ENCODE measurements around the gene RPTOR.

Gene RPTOR

DNA sequence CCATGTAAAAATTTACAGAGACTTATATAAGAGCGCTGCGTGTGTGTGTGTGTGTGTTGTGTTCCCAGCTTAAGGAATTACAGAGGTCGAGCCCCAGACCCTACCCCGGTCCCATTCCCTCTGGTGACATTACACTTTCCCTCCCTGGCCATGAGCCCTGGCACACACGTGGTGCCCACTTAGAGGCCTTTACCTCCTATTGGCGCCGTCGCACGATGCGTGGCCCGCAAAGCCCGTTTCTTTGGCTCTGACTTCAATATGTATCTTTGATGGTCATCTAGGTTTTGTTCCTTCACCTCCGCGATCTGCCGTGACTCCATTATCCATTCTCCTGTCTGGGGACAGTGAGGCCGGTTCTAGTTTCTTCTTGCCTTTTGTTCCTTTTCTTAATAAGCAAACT is 350.1 kb downstream of the RPTOR start:
- ChIA-PET POLR2A (no interaction called here), CTCF (no interaction called here)
- TF ChIP-seq, protein P1, sequence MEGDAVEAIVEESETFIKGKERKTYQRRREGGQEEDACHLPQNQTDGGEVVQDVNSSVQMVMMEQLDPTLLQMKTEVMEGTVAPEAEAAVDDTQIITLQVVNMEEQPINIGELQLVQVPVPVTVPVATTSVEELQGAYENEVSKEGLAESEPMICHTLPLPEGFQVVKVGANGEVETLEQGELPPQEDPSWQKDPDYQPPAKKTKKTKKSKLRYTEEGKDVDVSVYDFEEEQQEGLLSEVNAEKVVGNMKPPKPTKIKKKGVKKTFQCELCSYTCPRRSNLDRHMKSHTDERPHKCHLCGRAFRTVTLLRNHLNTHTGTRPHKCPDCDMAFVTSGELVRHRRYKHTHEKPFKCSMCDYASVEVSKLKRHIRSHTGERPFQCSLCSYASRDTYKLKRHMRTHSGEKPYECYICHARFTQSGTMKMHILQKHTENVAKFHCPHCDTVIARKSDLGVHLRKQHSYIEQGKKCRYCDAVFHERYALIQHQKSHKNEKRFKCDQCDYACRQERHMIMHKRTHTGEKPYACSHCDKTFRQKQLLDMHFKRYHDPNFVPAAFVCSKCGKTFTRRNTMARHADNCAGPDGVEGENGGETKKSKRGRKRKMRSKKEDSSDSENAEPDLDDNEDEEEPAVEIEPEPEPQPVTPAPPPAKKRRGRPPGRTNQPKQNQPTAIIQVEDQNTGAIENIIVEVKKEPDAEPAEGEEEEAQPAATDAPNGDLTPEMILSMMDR (IDR thresholded peaks at IDR 0.05; ENCODE audit: control extremely low read depth, extremely low read depth, low read depth, missing control alignments): no peak
- no peak for DNase-seq (ENCODE audit: extremely low spot score)

DNA sequence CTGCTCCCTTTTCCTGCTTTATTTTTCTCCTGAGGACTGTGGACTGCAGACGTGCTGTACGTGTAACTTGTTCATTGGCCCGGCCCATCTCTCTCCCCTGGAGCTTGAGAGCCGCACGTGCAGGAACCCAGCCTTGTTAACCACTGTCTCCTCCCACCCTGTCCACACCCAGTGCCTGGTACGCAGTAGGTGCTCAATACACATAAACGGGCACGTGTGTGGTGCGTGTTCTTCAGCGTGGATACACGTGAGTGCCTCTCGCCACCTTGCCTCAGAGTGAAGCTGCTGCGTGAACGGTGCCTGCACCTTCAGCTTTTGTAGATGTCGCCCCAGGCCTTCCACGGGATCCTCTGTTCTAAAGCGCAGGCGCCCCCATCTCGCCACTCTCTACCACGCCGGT is 350.7 kb downstream of the RPTOR start:
- CTCF ChIA-PET: no interaction called here
- POLR2A ChIA-PET: no interaction called here
- DNase-seq (ENCODE audit: extremely low spot score): no peak
- TF ChIP-seq, protein P1 (IDR thresholded peaks at IDR 0.05; ENCODE audit: control extremely low read depth, extremely low read depth, low read depth, missing control alignments): no peak

DNA sequence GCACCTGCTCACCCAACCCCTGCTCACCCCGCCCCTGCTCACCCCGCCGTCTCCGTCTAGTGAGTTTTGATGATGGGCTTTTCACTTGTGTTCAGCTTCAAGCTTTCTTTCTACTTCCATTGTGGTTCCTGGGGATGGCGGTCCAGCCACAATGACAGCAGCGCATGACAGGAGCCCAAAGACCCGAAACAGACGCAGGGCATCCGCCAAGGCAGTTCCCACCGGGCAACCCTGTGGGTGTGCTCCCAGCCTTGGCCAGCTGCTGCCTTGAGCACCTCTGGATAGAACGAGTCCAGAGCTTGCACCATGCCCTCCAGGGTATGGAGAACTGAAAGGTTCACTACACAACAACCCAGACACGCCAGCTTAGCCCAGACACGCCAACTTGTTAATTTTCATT is 354.1 kb downstream of the RPTOR start:
- TF ChIP-seq, protein P1 (IDR thresholded peaks at IDR 0.05; ENCODE audit: control extremely low read depth, extremely low read depth, low read depth, missing control alignments): no peak
- ChIA-PET POLR2A (no interaction called here), CTCF (interaction anchor here (0.7 to 3.3 kb wide), 17 partner anchors 10 to 472 kb away, joined by 3 to 25 read pairs (median 4); no protein-coding TSS in a partner anchor)
- no peak for DNase-seq (ENCODE audit: extremely low spot score)

DNA sequence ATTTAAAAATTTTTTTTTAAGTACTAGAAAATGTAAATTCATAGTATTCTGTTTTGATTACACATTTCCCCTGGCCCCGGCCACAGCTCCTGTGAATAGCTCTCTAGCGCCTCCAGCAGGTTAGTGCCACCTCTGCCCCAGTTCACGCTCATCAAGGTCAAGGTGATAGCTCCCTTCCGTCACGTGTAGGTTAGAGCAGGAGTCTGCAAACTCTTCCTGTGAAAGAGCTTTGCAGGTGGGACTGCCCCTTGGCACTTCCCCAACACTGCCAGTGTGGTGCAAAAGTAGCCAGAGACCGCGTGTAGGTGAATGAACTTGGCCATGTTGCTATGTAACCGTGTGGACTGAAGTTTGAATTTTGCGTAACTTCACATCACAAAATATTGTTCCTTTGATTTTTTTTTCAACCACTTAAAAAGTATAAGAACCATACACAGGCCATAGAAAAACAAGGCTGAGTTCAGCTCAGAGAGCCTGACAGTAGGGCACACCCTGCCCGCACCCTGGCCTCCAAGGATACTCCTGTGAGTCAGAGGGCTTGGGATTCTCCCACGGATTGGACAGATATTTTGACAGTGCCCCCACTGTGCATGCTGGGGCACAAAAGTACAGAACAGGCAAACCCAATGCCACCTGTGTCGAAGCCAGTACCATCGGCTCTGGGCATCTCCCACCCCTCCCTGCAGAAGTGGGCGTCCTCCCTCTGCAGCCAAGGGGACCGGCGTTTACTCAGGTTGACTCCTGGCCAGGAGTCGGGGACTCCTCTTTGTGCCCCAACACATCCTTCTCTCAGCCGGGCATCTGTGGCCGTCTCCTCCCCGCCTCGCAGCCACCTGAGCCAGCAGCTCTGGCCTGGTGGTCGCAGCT is 355.0 kb downstream of the RPTOR start:
- TF ChIP-seq, protein P1 (IDR thresholded peaks at IDR 0.05; ENCODE audit: control extremely low read depth, extremely low read depth, low read depth, missing control alignments): peak; percentile 46
- DNase-seq (ENCODE audit: extremely low spot score): peak; percentile 60
- CTCF ChIA-PET: interaction anchor here (0.7 to 3.3 kb wide), 14 partner anchors 10 to 473 kb away, joined by 3 to 25 read pairs (median 5); no protein-coding TSS in a partner anchor
- POLR2A ChIA-PET: no interaction called here

DNA sequence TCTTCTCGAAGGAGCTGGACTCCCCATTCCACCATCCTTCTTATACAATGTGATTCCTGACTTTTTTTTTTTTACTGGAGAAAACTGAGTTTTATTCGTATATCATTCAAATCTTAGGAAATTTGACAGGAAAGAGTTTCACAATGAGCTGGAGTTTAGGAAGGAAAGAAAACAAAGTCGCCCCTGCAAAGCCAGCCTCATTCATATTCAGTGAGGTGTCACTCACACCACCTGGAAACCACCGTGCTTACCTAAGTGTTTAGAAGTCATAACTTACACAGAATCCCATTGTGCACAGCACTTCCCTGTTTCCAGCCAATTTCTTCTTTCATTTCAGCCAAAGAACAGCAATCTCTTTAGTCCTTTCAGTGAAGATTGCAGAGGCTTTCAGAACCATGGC is 356.7 kb downstream of the RPTOR start:
- TF ChIP-seq, protein P1 (IDR thresholded peaks at IDR 0.05; ENCODE audit: control extremely low read depth, extremely low read depth, low read depth, missing control alignments): no peak
- POLR2A ChIA-PET: interaction anchor here (0.6 to 1.3 kb wide), 2 partner anchors 9 to 954 kb away, joined by 4 to 9 read pairs; no protein-coding TSS in a partner anchor

DNA sequence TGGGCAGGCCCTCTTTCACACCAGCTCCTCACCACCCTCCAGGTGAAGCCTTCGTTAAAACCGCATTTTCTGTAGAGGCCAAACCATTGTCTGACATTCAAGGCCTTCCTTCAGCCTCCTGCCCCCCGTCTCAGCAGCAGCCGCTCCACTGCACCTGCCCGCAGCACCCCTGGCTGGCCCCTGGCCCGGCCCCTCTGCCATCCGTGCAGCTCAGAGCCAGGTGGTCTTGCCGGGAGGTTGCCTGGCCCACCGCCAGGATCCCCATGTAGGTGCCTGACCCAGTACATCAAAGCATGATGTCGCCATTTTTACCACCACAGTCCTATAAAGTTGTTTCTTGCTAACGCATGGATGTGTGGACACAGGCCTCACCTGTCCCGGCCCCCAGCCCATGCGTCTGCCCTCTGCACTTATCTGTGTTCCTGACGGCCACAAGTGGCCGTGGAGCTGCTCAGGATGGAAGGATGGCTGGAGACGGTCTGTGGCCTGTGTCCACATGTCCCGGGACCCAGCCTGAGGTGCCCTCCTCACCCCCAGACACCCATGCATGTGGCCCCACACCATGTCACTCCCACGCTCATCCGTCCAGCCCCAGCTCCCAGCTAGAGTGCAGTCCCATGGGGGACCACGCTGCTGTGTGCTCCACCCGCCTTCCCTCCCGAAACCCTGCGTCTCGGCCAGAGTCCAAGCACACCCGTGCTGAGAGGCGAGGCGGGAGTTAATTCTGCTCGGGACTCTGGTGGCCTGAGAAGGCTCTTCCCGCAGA is 357.7 kb downstream of the RPTOR start:
- ChIA-PET POLR2A (no interaction called here), CTCF (interaction anchor here (1.0 kb wide), 1 partner anchor 16 kb away, joined by 3 read pairs; no protein-coding TSS in a partner anchor)
- TF ChIP-seq, protein P1 (IDR thresholded peaks at IDR 0.05; ENCODE audit: control extremely low read depth, extremely low read depth, low read depth, missing control alignments): no peak
- no peak for DNase-seq (ENCODE audit: extremely low spot score)

More for the DNA sequence above, 356.7 kb downstream of the RPTOR start:
- peak; percentile 71 for DNase-seq (ENCODE audit: extremely low spot score)
- CTCF ChIA-PET: interaction anchor here (0.9 to 3.3 kb wide), 6 partner anchors 8 to 474 kb away, joined by 3 to 25 read pairs (median 4); no protein-coding TSS in a partner anchor

All from GM10248 (cell line).